H1 (cell line): ENCODE data around the gene SLC35A3. TPM values are rescaled to one million over a fixed set of nuclear protein-coding genes. Genes with fewer than 3 reads are reported as not detected.

ENCODE experiments used
- EGR1 ChIP-seq: IDR thresholded peaks from 2 replicates; pipeline ENCODE4 v1.6.1; 2011; ENCODE audit warnings: low read depth, low read length, borderline replicate concordance
- JUND ChIP-seq: IDR thresholded peaks from 2 replicates; pipeline ENCODE4 v1.6.1; 2011; ENCODE audit warnings: mild to moderate bottlenecking, improper control_type of control experiment, low read length
- polyA plus RNA-seq, 7 experiments: library from polyadenylated mRNA; depleted of rRNA in 3 of 7; stranded (reverse) in 5 of 7; unstranded in 2 of 7; fragments of >200 nt in 5 of 7; fragments of 200-250 nt in 2 of 7; gene quantifications; 1 replicate in 5 of 7; 2 replicates in 1 of 7; 4 replicates in 1 of 7; pipeline versions ENCODE4 v1.2.1 to v1.2.3, GENCODE V29; 2011 to 2013; ENCODE audit warnings: missing spikeins in 2 of 7, mixed read lengths in 2 of 7
- total RNA-seq: library from RNA; stranded (reverse); fragmentation: NEBNext Ultra II Directional; extraction: Animal tissue kit (Norgen Biotek cat#: 25700); gene quantifications from 2 replicates; pipeline ENCODE4 v1.2.1, GENCODE V29; 2021

SLC35A3 gene
- total and polyA plus RNA-seq, 2 of the 8 experiments (the other 6 are each of a cell fraction or from before 2014, with no cell fraction given) = 3.0 to 13.8 TPM

- TF ChIP-seq JUND = no peak
- no peak for TF ChIP-seq EGR1
These were observed 5.0 kb upstream of the SLC35A3 start (continued) for GRCh38 chr1:99964806-99965205.
